GM12874 (cell line): ENCODE results near the gene FLT1.
A peak's percentile ranks its signal among the peaks of the same experiment; 100 is the strongest.

Experiments
- CTCF ChIP-seq: IDR thresholded peaks from 2 replicates; pipeline ENCODE4 v1.5.1; 2011; ENCODE audit warnings: low read depth, mild to moderate bottlenecking, control low read depth, low read length, moderate library complexity; ENCODE audit not compliant: insufficient read depth

FLT1 gene

DNA sequence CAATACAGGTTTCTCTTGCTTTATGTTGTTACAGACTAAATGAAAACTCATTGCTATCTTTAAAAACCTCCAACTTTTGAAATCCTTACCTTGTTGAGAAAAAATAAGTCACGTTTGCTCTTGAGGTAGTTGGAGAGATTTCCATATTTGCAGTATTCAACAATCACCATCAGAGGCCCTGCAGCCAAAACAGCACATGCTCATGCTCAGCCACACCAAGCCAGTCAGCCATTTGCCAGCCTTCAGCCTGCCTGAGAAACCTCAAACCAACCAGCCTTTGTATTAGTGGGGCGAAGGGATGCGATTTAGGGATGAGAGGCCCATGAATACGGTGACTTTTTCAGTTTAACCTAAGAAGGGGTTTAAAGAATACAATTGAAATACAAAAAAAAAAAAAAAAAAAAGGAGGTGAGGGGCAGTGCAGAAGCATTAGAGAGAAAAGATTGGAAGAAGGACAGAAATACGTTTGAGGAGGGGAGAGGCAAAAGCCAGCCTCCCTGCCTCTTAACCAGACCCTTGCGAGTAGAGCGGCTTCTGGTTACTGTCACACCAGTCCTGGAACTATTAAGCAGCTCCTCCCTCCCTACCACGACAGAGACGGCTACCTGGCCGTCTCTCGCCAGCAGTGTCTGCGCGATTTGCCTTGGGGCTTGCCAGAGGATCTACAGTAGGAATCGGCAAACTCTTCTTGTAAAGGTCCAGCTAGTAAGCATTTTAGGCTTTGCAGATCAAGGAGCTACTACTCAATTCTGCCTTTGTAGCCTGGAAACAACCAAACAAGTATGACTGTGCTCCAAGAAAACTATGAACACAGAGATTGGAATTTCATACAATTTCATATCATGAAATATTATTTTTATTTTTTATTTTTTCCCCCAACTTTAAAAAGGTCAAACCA lies 167.3 kb downstream of the FLT1 start:
- TF ChIP-seq CTCF = no peak

- TF ChIP-seq CTCF = no peak
Measured at GRCh38 chr13:28326056-28326455, 168.9 kb downstream of the FLT1 start.

DNA sequence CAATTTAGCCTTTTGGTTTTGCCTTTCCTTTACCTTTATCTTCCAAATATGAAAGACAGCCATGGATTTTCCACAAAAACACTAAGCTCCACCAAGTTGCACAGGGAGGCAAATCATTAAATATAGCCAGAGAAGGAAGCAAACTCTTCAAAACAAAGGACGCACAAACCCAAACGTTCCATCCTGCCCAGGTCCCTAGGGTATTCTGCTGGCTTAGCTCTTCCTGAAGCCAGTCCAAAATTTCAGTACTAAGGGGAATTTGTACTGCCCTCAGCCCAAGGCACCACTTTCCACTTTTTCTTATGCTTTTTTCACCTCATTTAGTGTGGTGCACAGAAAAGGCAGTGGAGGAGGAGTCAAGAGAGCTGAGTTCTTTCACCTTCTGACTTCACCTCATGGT lies 169.9 kb downstream of the FLT1 start:
- no peak for TF ChIP-seq CTCF

DNA sequence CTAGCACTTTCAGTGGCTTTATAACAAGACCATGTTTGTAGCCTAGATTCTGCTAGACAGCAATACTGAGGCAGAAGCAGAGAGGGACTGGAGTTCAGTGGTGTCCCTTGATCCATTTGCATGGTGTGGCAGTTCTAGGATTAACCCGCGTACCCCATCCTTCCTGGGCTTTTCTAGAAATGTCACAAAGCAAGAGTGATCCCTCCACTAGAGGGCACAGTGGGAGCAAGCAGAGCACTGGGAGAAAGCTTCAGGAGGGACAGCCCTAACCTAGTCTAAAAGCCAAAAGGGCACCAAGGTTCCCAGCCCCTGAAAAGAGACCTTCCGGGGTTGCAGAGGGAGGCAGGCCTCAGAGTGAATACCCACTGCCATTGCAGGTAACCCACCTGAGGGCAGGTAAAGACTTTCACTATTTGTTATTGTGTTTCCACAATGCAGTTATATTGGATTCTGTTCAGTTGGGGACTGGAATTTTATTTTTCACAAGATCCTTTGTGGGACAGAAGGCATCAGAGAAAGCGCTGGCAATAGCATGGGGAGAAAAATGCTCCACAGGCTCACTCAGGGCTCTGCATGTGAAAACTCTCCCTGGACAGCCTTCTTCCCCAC lies 170.6 kb downstream of the FLT1 start:
- peak; percentile 77 for TF ChIP-seq CTCF

GRCh38 chr13:28322256-28322905 lies 172.5 kb downstream of the FLT1 start:
- no peak for TF ChIP-seq CTCF

DNA sequence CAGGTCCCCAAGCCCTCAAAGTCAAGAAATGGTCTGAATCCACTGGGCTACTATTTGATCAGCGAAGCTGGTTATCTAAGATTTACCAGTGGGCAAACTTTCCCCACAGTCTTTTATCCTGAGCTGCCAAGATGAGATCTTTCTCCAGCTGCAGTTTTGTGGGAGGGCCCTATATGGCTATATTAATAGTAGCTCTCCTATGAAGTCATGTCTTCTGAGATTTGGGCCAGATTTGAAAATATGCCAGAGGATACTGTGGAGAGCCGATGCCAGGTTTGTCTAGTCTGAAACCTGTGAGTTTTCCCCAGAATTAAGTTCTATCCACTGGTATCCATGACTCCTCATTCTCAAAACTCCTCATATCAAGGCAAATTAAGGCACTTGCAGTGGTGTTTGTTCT lies 173.2 kb downstream of the FLT1 start:
- no peak for TF ChIP-seq CTCF

- no peak for TF ChIP-seq CTCF
Measured at GRCh38 chr13:28320884-28321574, 173.9 kb downstream of the FLT1 start.
